HG02763 (cell line): ENCODE results near the gene SLC6A7.

Source experiments
- ATAC-seq: cut with Tn5 transposase; IDR thresholded peaks from one replicate; pipeline ENCODE4 v1.9.1; 2021; ENCODE audit warnings: mild to moderate bottlenecking, moderate library complexity; ENCODE audit not compliant: unreplicated experiment

SLC6A7 gene

GRCh38 chr5:150189728-150190502 is at the start of gene SLC6A7:
TSS of gene SLC6A7 (plus strand) at chr5:150190062. CDS start at chr5:150190328, 266 bp downstream.
- ATAC-seq = no peak

GRCh38 chr5:150140830-150141229 is 49.0 kb upstream of the SLC6A7 start:
- ATAC-seq = no peak

DNA sequence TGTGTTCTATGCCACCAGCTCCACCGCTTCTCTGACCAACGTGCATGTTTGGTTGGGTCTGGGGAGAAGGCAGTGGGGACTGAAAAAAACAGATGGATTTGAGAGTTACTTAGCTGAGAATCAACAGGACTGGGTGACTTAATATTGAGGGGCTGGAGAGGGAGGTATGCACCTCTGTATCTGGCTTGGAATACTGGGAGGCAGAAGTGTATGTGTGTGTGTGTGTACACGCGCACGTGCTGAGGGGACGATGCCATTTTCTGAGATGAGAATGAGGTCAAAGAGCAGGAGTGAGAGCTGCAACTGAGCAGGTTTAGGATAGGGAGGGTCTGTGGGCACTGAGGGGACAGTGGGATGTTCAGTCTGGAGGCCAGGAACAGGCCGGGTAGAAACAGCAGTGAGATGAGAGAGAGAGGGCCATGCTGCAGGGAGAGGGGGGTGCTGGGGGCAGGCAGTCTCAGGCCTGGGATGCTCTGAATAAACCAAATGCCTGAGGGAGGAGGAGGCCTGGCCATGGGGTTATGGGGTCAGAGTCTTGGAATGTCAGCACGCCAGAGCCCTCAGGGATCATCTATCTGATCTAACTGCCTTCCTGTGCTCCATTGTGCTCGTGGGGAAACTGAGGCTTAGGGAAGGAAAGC is 48.2 kb upstream of the SLC6A7 start:
- ATAC-seq = no peak

DNA sequence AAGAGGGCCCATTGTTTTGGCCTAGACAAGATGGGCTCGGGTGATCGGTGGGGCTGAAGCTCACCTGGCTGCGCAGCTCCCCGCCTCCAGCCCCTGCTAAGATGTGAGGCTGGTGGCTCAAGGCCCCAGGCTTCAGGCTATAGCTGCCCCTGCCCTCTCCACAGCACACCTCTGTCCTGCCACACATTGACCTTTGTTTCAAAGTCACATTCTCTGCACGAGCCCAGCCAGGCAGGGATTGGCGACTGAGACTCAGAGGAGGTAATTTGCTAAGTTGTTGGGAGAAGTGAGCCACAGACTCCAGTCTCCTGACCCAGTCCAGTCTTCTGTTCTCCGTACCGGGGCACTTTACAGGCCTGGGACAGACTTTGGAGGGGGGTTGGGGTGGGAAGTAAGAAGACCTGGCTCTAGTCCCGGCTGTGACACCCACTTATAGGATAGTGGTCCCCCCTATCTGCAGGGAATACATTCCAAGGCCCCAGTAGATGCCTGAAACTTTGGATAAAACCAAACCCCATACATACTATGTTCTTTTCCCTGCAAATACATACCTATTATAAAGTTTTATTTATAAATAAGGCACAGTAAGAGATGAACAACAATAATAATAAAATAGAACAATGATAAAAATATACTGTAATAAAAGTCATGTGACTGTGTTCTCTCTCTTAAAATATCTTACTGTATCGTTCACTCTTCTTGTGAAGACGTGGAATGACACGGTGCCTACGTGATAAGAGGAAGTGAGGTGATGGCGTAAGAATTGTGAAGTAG is 47.5 kb upstream of the SLC6A7 start:
- ATAC-seq = no peak

- ATAC-seq = no peak
These were observed 46.9 kb upstream of the SLC6A7 start for GRCh38 chr5:150142959-150143349.

DNA sequence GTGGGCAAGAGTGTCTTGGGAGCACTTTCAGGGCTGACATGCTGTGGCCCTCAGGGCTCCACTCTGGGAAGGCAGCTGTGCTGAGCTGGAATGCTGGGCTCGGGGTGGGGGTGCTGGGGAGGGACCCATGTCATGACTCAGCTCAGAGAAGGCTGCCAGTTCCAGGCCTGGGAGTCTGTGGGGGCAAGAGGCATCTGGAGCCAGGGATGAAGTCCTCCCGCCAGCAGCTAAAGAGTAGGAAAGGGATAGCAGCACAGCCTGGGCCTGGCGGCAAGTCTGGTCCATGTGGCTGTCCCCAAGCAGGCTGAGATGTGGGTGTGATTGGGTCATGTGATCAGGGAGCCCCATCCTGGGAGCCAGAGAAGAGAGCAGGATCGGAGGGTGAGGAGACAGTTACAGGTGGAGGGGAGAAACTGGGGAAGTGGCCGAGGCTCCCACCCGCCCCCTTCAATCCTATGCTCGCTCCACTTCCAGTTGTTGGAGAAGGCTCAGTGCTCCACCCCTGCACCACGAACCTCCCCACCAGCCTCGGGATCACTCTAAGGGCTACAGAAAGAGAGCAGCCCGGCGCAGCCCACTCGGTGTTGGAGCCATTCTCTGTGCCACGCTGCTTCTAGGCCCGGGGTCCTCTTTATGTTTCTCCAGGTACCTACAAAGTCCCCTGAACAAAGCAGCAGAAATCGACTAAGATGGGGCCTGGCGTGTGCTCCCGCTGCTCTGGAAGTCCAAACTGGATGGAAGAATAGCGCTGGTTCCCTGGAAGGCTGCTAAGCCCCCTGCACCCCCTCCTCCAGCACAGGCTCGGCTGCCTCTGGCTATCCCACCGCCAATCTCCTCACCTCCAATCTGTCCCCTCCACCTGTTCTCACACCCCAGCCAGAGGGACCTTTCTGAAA is 46.3 kb upstream of the SLC6A7 start:
- ATAC-seq = no peak

DNA sequence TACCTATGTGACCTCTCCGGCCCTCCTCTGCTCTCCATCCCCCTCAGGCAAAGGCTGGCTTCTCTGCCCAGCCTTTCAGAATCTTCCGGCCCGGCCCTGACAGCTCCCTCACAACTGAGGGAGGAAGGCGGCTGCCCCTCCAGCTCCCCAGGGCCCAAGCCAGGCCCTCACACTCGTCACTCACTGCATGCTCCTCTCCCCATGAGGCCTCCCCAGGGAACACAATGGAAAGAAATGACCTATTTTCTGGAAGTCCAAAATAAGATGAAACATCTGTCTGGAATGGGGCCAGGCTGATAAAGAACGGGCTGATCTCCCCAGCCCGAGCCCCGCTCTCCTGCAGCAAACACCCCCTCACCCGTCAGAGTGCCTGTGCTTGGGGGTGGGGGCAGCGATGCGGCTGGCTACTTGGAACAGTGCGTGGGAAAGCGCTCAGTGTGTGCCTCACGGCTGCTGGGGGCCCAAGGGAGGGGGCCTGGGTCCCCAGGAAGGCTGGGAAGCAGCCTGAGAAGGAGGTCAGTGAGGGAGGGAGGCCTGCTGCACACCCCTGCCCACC is 45.5 kb upstream of the SLC6A7 start:
- ATAC-seq = no peak

GRCh38 chr5:150144879-150145278 is 45.0 kb upstream of the SLC6A7 start:
- ATAC-seq = no peak

- ATAC-seq = no peak
These were observed 43.6 kb upstream of the SLC6A7 start for GRCh38 chr5:150146235-150146634.

DNA sequence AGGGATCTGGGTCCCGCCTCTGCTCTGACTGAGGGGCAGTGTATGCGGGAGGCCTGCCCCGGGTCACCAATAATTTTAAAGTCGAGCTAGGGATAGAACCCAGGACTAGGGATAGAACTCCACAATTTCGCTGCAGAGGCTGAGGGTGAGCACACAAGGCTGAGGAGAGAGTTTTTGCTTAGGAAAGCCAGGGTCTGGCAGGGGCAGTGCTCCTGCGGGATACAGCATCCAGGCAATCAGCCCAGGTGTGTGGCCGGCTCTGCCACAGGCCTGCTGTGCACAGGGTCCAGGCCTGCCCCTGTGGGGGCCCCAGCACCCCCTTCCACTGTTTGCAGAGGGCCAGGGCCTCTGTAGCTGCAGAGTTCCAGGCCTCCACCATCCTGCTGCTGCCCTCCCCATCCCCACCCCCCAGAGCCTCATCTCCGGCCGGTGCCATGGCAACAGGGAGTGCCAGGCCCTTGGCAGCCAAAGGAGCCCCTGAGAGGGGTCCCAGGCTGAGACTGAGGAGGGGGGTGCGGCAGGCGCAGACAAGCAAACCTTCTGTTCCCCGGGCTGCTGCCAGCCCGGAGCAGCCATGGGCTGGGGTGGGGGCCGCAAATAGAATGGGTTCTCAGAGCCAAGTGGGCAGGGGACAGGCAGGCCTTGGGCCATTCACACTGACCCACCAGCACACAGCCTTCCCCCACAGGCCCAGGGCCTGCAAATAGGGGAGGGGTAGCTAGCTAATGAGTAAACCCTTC is 42.8 kb upstream of the SLC6A7 start:
- ATAC-seq = no peak

GRCh38 chr5:150147670-150148069 is 42.2 kb upstream of the SLC6A7 start:
- no peak for ATAC-seq

DNA sequence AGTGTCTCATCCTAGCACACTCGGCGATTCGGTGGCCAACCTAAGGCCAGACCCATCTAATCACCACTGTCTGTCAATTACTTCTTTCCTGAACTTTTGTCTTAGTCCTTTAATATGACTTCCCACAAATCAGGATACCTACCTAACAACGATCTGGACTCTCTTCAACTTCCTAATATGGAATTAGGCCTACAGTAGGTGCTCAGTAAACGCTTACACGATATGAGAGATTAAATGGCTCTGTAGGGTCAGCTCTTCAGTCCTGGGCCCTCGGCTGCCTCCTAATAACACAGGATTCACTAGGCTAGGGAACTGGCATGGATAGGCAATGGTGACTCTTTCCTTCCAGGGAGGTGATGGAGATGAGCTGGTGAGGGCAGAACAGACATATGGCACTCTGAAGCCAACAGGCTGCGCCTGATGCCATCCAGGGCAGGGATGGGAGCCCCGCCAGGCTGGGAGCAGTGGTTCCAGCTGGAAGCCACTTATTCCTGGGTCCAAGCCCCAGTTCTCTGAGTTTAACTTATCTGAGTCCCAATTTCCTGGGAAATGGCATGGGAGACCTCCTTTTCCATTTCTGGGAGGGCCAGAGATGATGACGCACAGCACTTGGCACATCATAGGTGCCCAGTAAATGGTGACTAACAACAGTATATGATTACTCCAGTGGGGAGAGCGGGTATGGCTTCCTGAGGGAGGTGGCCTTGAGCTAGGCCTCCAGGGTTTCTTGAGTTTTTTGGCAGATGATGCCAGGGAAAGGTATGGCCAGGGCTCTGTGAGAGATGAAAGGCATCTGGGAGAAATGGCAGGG is 41.5 kb upstream of the SLC6A7 start:
- no peak for ATAC-seq

DNA sequence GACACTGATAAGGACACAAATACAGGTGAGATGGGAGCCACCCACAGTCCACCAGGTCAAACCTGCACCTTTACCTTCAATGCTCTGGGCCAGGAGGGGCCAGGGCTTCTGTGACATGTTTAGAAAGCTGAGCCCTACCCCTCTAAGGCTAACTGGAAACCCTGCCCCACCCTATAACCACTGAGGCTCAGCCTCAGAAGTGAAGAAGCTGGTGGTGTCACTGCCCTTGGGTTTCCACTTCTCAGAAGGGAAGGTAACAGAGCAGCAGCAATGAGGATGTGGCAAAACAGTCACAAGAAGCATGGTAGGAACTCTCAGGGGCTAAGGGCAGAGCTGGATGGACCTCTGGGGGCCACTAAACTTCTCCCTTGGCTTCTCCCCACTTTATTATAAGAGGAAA is 40.2 kb upstream of the SLC6A7 start:
- ATAC-seq = no peak

- no peak for ATAC-seq
These were observed 37.0 kb upstream of the SLC6A7 start for GRCh38 chr5:150152636-150153462.

DNA sequence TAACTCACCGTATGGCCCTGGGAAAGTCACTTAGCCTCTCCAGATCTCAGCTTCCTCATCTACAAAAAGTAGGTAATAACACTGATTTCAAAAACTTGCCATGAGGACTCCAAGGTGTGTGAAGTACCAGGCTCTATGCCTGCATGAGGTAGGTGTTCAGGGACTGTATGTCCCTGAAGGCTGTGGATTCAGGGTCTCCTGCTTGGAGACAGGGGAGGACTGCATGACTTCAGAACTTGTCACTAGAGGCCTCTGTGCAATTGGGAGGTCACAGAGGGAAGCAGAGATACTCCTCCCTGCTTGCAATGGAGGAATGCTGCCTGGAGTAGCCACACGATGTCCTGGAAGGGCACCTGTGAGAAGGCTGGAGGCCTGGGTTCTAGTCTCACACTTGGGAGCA is 36.4 kb upstream of the SLC6A7 start:
- no peak for ATAC-seq

- ATAC-seq = no peak
These were observed 35.8 kb upstream of the SLC6A7 start for GRCh38 chr5:150153957-150154617.

- no peak for ATAC-seq
These were observed 35.2 kb upstream of the SLC6A7 start for GRCh38 chr5:150154618-150155128.
